Measurements from ENCODE around the gene MED23.

GRCh38 chr6:131581523-131581922 lies 46.5 kb downstream of the MED23 start:
- TF ChIP-seq CTCF (IDR thresholded peaks at IDR 0.05; ENCODE audit: low read depth, low read length) (no peak), MAX (IDR thresholded peaks at IDR 0.05; ENCODE audit: low read depth, low read length) (no peak), POLR2A (IDR thresholded peaks at IDR 0.05; ENCODE audit: extremely low read depth, insufficient read length) (no peak)
